Measurements from ENCODE around the gene ADGRF4. TPM values are rescaled to one million over a fixed set of nuclear protein-coding genes. Genes with fewer than 3 reads are reported as not detected.

ADGRF4 gene
- total and polyA plus RNA-seq, 11 donors, result 0.06 to 0.60 (median 0.25) TPM; not detected in 6

- intact Hi-C loops (cut with DNase I), result no loop called here
- TF ChIP-seq CTCF (IDR thresholded peaks at IDR 0.05) (no peak), POLR2A (IDR thresholded peaks at IDR 0.05) (no peak)
These were observed 44.1 kb upstream of the ADGRF4 start for GRCh38 chr6:47654255-47654654.

GRCh38 chr6:47655719-47656595 lies 42.4 kb upstream of the ADGRF4 start:
- 58 to 82% (median 70%) methylated on average over 6 to 7 of the region's 7 CpGs for WGBS, 4 donors
- Histone ChIP-seq H3K9me3 (no peaks in the 10 kb centered on the region), H3K27me3 (no peaks in the 10 kb centered on the region), H3K4me3 (peak overlapping the region in 1 of 12 donors; percentile 35), H3K27ac (no peak overlapping the region), H3K36me3 (no peaks in the 10 kb centered on the region), H3K4me1 (peaks cover 0 to 10% (median 6%) of the 10 kb centered on the region in 12 donors)
- intact Hi-C loops (cut with DNase I), result no loop called here
- peak in 2 of 5 donors; percentile 34 to 38 for DNase-seq
- peak in 3 of 4 donors; percentile 70 to 84 (median 82) for ATAC-seq
- TF ChIP-seq POLR2A (IDR thresholded peaks at IDR 0.05), result peak in 1 of 2 donors; percentile 22
- no peak for TF ChIP-seq CTCF (IDR thresholded peaks at IDR 0.05)

More at GRCh38 chr6:47654255-47654654, 44.1 kb upstream of the ADGRF4 start:
- no peak overlapping the region for H3K27ac ChIP-seq
- ATAC-seq (no peak), DNase-seq (no peak)
- H3K4me1 ChIP-seq, result peaks cover 0 to 20% (median 13%) of the 10 kb centered on the region in 12 donors
- H3K4me3 ChIP-seq, result no peak overlapping the region
- no peaks in the 10 kb centered on the region for H3K9me3 ChIP-seq
- WGBS, 4 donors, result 82 to 89% (median 85%) methylated on average over 4 of the region's 4 CpGs
- no peaks in the 10 kb centered on the region for H3K36me3 ChIP-seq
- H3K27me3 ChIP-seq, result no peaks in the 10 kb centered on the region

GRCh38 chr6:47661960-47662359 lies 36.4 kb upstream of the ADGRF4 start:
- no peak for TF ChIP-seq CTCF (IDR thresholded peaks at IDR 0.05)
- TF ChIP-seq POLR2A (IDR thresholded peaks at IDR 0.05), result no peak
- intact Hi-C loops (cut with DNase I), result no loop called here
- no peak for ATAC-seq

GRCh38 chr6:47663462-47664216 lies 34.7 kb upstream of the ADGRF4 start:
- H3K27me3 ChIP-seq, result peaks cover 0 to 3% (median 0%) of the 10 kb centered on the region in 9 donors
- DNase-seq (no peak), ATAC-seq (no peak)
- no peaks in the 10 kb centered on the region for H3K4me1 ChIP-seq
- 78 to 86% (median 85%) methylated on average over 13 of the region's 13 CpGs for WGBS, 4 donors
- intact Hi-C loops (cut with DNase I), result no loop called here
- no peaks in the 10 kb centered on the region for H3K36me3 ChIP-seq
- no peaks in the 10 kb centered on the region for H3K9me3 ChIP-seq
- no peak for TF ChIP-seq CTCF (IDR thresholded peaks at IDR 0.05)
- no peak for TF ChIP-seq POLR2A (IDR thresholded peaks at IDR 0.05)
- no peak overlapping the region for H3K27ac ChIP-seq
- H3K4me3 ChIP-seq, result no peak overlapping the region

More at GRCh38 chr6:47661960-47662359, 36.4 kb upstream of the ADGRF4 start:
- Histone ChIP-seq H3K27me3 (peaks cover 0 to 3% (median 0%) of the 10 kb centered on the region in 9 donors), H3K36me3 (no peaks in the 10 kb centered on the region), H3K4me1 (no peaks in the 10 kb centered on the region), H3K9me3 (no peaks in the 10 kb centered on the region), H3K27ac (no peak overlapping the region), H3K4me3 (no peak overlapping the region)
- WGBS, 4 donors, result 73 to 92% (median 83%) methylated on average over 5 of the region's 5 CpGs
- no peak for DNase-seq
